Caco-2 (cell line): ENCODE data around the gene ZNF75A. TPM values are rescaled to one million over a fixed set of nuclear protein-coding genes. Genes with fewer than 3 reads are reported as not detected.

Experiments
- BruUV-seq: library from RNA; stranded (reverse); fragments of 400-500 nt; replicated peaks from 2 replicates; lab custom pipeline; 2021; lab: Mats Ljungman, UMichigan
- CTCF ChIA-PET: fragments of 300-600 bp; sonication (Branson Sonifier 250); formaldehyde crosslinking; loops from one replicate; lab custom pipeline; 2022; ENCODE audit warnings: antibody characterized with exemption; lab: Charles Lee
- POLR2A ChIA-PET: fragments of 300-600 bp; sonication (Branson Sonifier 250); formaldehyde crosslinking; loops from one replicate; lab custom pipeline; 2022; ENCODE audit warnings: antibody characterized with exemption; lab: Charles Lee
- DNase-seq, 2 experiments: peaks; one replicate each; pipeline versions ENCODE4 v3.0.0 to v3.0.0-alpha.2; 2020 to 2022
- H3K27me3 ChIP-seq: replicated peaks from 2 replicates; pipeline ENCODE4 v1.6.0; 2011; ENCODE audit warnings: low read length; ENCODE audit not compliant: control insufficient read depth, insufficient read depth
- H3K36me3 ChIP-seq: 2 replicates; pipeline ENCODE4 v1.5.1; 2011; ENCODE audit warnings: low read length; ENCODE audit not compliant: control insufficient read depth, insufficient read depth
- H3K4me1 ChIP-seq: fragments of 250-450 bp; sonication (Bioruptor Pico); 2 replicates; pipeline ENCODE4 v1.5.1; 2020; ENCODE audit warnings: mild to moderate bottlenecking
- H3K4me3 ChIP-seq: 2 replicates; pipeline ENCODE4 v1.5.1; 2011; ENCODE audit warnings: low read depth, mild to moderate bottlenecking, control low read depth, low read length
- H3K9me3 ChIP-seq: fragments of 250-450 bp; sonication (Bioruptor Pico); 2 replicates; pipeline ENCODE4 v1.5.1; 2020; ENCODE audit warnings: mild to moderate bottlenecking, moderate library complexity
- H3K27ac Mint-ChIP-seq: one replicate; pipeline ENCODE4 v1.8.0; 2022; ENCODE audit warnings: mixed read lengths; ENCODE audit not compliant: unreplicated experiment
- H3K27me3 Mint-ChIP-seq: one replicate; pipeline ENCODE4 v1.8.0; 2022; ENCODE audit warnings: mixed read lengths; ENCODE audit not compliant: insufficient read depth, unreplicated experiment
- H3K36me3 Mint-ChIP-seq: one replicate; pipeline ENCODE4 v1.8.0; 2022; ENCODE audit warnings: mild to moderate bottlenecking, mixed read lengths; ENCODE audit not compliant: insufficient read depth, unreplicated experiment
- H3K4me1 Mint-ChIP-seq: one replicate; pipeline ENCODE4 v1.8.0; 2022; ENCODE audit warnings: low read depth, mixed read lengths; ENCODE audit not compliant: unreplicated experiment
- H3K4me3 Mint-ChIP-seq: one replicate; pipeline ENCODE4 v1.8.0; 2022; ENCODE audit warnings: mild to moderate bottlenecking, moderate library complexity, mixed read lengths; ENCODE audit not compliant: unreplicated experiment
- H3K9me3 Mint-ChIP-seq: one replicate; pipeline ENCODE4 v1.8.0; 2022; ENCODE audit warnings: mixed read lengths; ENCODE audit not compliant: unreplicated experiment
- CTCF ChIP-seq, 2 experiments: fragments of 200-600 bp in 1 of 2; IDR thresholded peaks; 1 replicate in 1 of 2; 2 replicates in 1 of 2; pipeline versions ENCODE4 v1.5.1 to v1.8.0; 2011 to 2022; ENCODE audit warnings: antibody characterized with exemption in 1 of 2, control low read depth in 1 of 2, inconsistent platforms in 1 of 2, low read depth in 1 of 2, low read length in 1 of 2, mild to moderate bottlenecking in 1 of 2, moderate library complexity in 1 of 2; ENCODE audit not compliant: insufficient read depth in 1 of 2, severe bottlenecking in 1 of 2, unreplicated experiment in 1 of 2
- intact Hi-C: fragments of 100-400 bp; cut with micrococcal nuclease; formaldehyde crosslinking; loops from one replicate; pipeline ENCODE4 v1.10.0; 2022; ENCODE audit not compliant: unreplicated experiment
- total RNA-seq: library from RNA; stranded (reverse); gene quantifications from 2 replicates; pipeline ENCODE4 v1.2.3, GENCODE V29; 2022

Gene ZNF75A
- total RNA-seq, 1 experiment from 2014 or later: 29.1 TPM

GRCh38 chr16:3363793-3364192 is 58.5 kb downstream of the ZNF75A start:
- Histone ChIP-seq H3K27me3 (no peaks in the 10 kb centered on the region), H3K9me3 (no peaks in the 10 kb centered on the region), H3K4me1 (no peaks in the 10 kb centered on the region), H3K36me3 (no peaks in the 10 kb centered on the region), H3K4me3 (no peak overlapping the region)
- CTCF ChIA-PET: no interaction called here
- TF ChIP-seq CTCF (IDR thresholded peaks at IDR 0.05; ENCODE audit: insufficient read depth in 1 of 2, low read depth in 1 of 2, low read length in 1 of 2, severe bottlenecking in 1 of 2, unreplicated experiment in 1 of 2): peak in 1 of 2 experiments; percentile 15
- peak; percentile 41 to 47 for DNase-seq
- Mint-ChIP-seq H3K9me3 (no peaks in the 10 kb centered on the region), H3K4me3 (no peak overlapping the region), H3K4me1 (no peaks in the 10 kb centered on the region), H3K27ac (no peak overlapping the region), H3K36me3 (no peaks in the 10 kb centered on the region), H3K27me3 (no peaks in the 10 kb centered on the region)
- BruUV-seq: no TSS peak
- POLR2A ChIA-PET: no interaction called here
- intact Hi-C loops: no loop called here

GRCh38 chr16:3364774-3365427 is 59.6 kb downstream of the ZNF75A start:
- no peak overlapping the region for H3K4me3 Mint-ChIP-seq
- H3K4me1 Mint-ChIP-seq: no peaks in the 10 kb centered on the region
- no peak for DNase-seq
- ChIA-PET CTCF (no interaction called here), POLR2A (no interaction called here)
- Histone ChIP-seq H3K9me3 (no peaks in the 10 kb centered on the region), H3K27me3 (no peaks in the 10 kb centered on the region), H3K4me1 (no peaks in the 10 kb centered on the region), H3K36me3 (no peaks in the 10 kb centered on the region), H3K4me3 (no peak overlapping the region)
- H3K27ac Mint-ChIP-seq: no peak overlapping the region
- no peaks in the 10 kb centered on the region for H3K9me3 Mint-ChIP-seq
- no peaks in the 10 kb centered on the region for H3K27me3 Mint-ChIP-seq
- no peaks in the 10 kb centered on the region for H3K36me3 Mint-ChIP-seq
- BruUV-seq: no TSS peak
- TF ChIP-seq CTCF (IDR thresholded peaks at IDR 0.05; ENCODE audit: insufficient read depth in 1 of 2, low read depth in 1 of 2, low read length in 1 of 2, severe bottlenecking in 1 of 2, unreplicated experiment in 1 of 2): no peak
- intact Hi-C loops: no loop called here

Other genes with a start within 250 kb of the ZNF75A start
- gene IL32, start 239.9 kb upstream of the ZNF75A start, total RNA-seq: 149 and 165 TPM in 2 replicates
- gene ZSCAN10, start 206.2 kb upstream of the ZNF75A start, total RNA-seq: not detected in 2 replicates
- gene ZNF205, start 192.9 kb upstream of the ZNF75A start, total RNA-seq: 10.3 and 13.5 TPM in 2 replicates
- 5.3 and 5.5 TPM in 2 replicates for gene ZNF213, start 170.5 kb upstream of the ZNF75A start, total RNA-seq
- gene OR1F1, start 117.3 kb upstream of the ZNF75A start, total RNA-seq: not detected in 2 replicates
- gene ZNF200, start 70.3 kb upstream of the ZNF75A start, total RNA-seq: 11.3 and 12.1 TPM in 2 replicates
- not detected in 2 replicates for gene MEFV, start 48.9 kb upstream of the ZNF75A start, total RNA-seq
- gene ZNF263, start 22.0 kb upstream of the ZNF75A start, total RNA-seq: 37.0 and 37.4 TPM in 2 replicates
- gene TIGD7, start 67 bp upstream of the ZNF75A start, total RNA-seq: 3.7 and 5.2 TPM in 2 replicates
- gene OR2C1, start 50.4 kb downstream of the ZNF75A start, total RNA-seq: not detected in 2 replicates
- gene ZSCAN32, start 95.5 kb downstream of the ZNF75A start, total RNA-seq: 14.1 and 16.6 TPM in 2 replicates
- 11.9 and 12.6 TPM in 2 replicates for gene ZNF174, start 95.7 kb downstream of the ZNF75A start, total RNA-seq
- 3.7 and 3.8 TPM in 2 replicates for gene ZNF597, start 138.0 kb downstream of the ZNF75A start, total RNA-seq
- 84.9 and 92.8 TPM in 2 replicates for gene NAA60, start 138.2 kb downstream of the ZNF75A start, total RNA-seq
- gene C16orf90, start 190.0 kb downstream of the ZNF75A start, total RNA-seq: not detected in 2 replicates
- gene CLUAP1, start 195.5 kb downstream of the ZNF75A start, total RNA-seq: 11.8 and 20.2 TPM in 2 replicates